HEK293 (cell line): ENCODE measurements around the gene DDX18.
A peak's percentile ranks its signal among the peaks of the same experiment; 100 is the strongest.

Experiments used
- CTCF ChIA-PET: fragments of 350-600 bp; formaldehyde crosslinking; extraction: SDS; loops from one replicate; lab custom pipeline; 2021; ENCODE audit warnings: antibody characterized with exemption; lab: Yijun Ruan, JAX
- POLR2A ChIA-PET: fragments of 300-600 bp; formaldehyde crosslinking; extraction: SDS; loops from one replicate; lab custom pipeline; 2020; ENCODE audit warnings: antibody characterized with exemption, inconsistent platforms; lab: Yijun Ruan, JAX
- H3K27ac ChIP-seq: fragments of 200-500 bp; sonication (Bioruptor generic); 2 replicates; pipeline ENCODE4 v1.5.1; 2014; ENCODE audit warnings: low read depth, low read length, control low read depth, inconsistent platforms; ENCODE audit errors: extremely low read depth
- H3K36me3 ChIP-seq, 2 experiments: fragments of 200-500 bp in 1 of 2; sonication (Bioruptor generic) in 1 of 2; 1 replicate in 1 of 2; 2 replicates in 1 of 2; pipeline ENCODE4 v1.5.1; 2014 to 2017; ENCODE audit warnings: inconsistent platforms in 2 of 2, low read length in 2 of 2; ENCODE audit not compliant: control insufficient read depth in 2 of 2, insufficient read depth in 1 of 2
- H3K4me1 ChIP-seq: fragments of 200-500 bp; sonication (Bioruptor generic); 2 replicates; pipeline ENCODE4 v1.5.1; 2014; ENCODE audit warnings: mild to moderate bottlenecking, low read length, inconsistent platforms; ENCODE audit not compliant: control insufficient read depth, insufficient read depth
- H3K4me3 ChIP-seq: 2 replicates; pipeline ENCODE4 v1.5.1; 2011; ENCODE audit warnings: low read depth, mild to moderate bottlenecking, control low read depth, low read length, moderate library complexity
- H3K9me3 ChIP-seq: fragments of 200-500 bp; sonication (Bioruptor generic); 2 replicates; pipeline ENCODE4 v1.5.1; 2014; ENCODE audit warnings: low read depth, low read length, inconsistent platforms; ENCODE audit not compliant: control insufficient read depth, insufficient read depth
- AEBP2 ChIP-seq: fragments of 450-650 bp; formaldehyde crosslinking; IDR thresholded peaks from 2 replicates; pipeline ENCODE4 v1.5.1; 2016; ENCODE audit warnings: missing biosample characterization, missing genetic modification characterization, borderline replicate concordance
- BCL11A ChIP-seq: fragments of 450-650 bp; formaldehyde crosslinking; IDR thresholded peaks from 2 replicates; pipeline ENCODE4 v1.5.1; 2016; ENCODE audit warnings: low read depth, missing biosample characterization, missing genetic modification characterization
- HOXC10 ChIP-seq: sonication (generic); formaldehyde crosslinking; IDR thresholded peaks from 2 replicates; pipeline ENCODE4 v1.8.1; 2023; ENCODE audit warnings: mild to moderate bottlenecking, missing genetic modification reagents
- PRDM10 ChIP-seq: fragments of 450-650 bp; formaldehyde crosslinking; IDR thresholded peaks from 2 replicates; pipeline ENCODE4 v1.5.1; 2016; ENCODE audit warnings: missing biosample characterization, missing genetic modification characterization
- WT1 ChIP-seq: fragments of 450-650 bp; formaldehyde crosslinking; IDR thresholded peaks from 2 replicates; pipeline ENCODE4 v1.5.1; 2016; ENCODE audit warnings: missing biosample characterization, missing genetic modification characterization
- ZBTB7A ChIP-seq: fragments of 450-650 bp; formaldehyde crosslinking; IDR thresholded peaks from 2 replicates; pipeline ENCODE4 v1.5.1; 2016; ENCODE audit warnings: low read depth, missing biosample characterization, missing genetic modification characterization
- ZFP37 ChIP-seq: fragments of 450-650 bp; formaldehyde crosslinking; IDR thresholded peaks from 2 replicates; pipeline ENCODE4 v1.5.1; 2016; ENCODE audit warnings: missing biosample characterization, missing genetic modification characterization
- ZNF114 ChIP-seq: fragments of 450-650 bp; formaldehyde crosslinking; IDR thresholded peaks from 2 replicates; pipeline ENCODE4 v1.5.0; 2017; ENCODE audit warnings: missing biosample characterization, missing genetic modification characterization
- ZNF138 ChIP-seq: fragments of 450-650 bp; formaldehyde crosslinking; IDR thresholded peaks from 2 replicates; pipeline ENCODE4 v1.5.1; 2016; ENCODE audit warnings: missing biosample characterization, missing genetic modification characterization, borderline replicate concordance
- ZNF146 ChIP-seq: fragments of 450-650 bp; formaldehyde crosslinking; IDR thresholded peaks from 2 replicates; pipeline ENCODE4 v1.5.1; 2016; ENCODE audit warnings: missing biosample characterization, missing genetic modification characterization
- ZNF155 ChIP-seq: fragments of 450-650 bp; formaldehyde crosslinking; IDR thresholded peaks from 2 replicates; pipeline ENCODE4 v1.5.1; 2016; ENCODE audit warnings: missing biosample characterization, missing genetic modification characterization
- ZNF19 ChIP-seq: fragments of 450-650 bp; formaldehyde crosslinking; IDR thresholded peaks from 2 replicates; pipeline ENCODE4; 2016; ENCODE audit warnings: missing biosample characterization, missing genetic modification characterization, low read depth
- ZNF324 ChIP-seq: fragments of 450-650 bp; formaldehyde crosslinking; IDR thresholded peaks from 2 replicates; pipeline ENCODE4 v1.5.1; 2016; ENCODE audit warnings: missing biosample characterization, missing genetic modification characterization
- ZNF423 ChIP-seq: fragments of 450-650 bp; formaldehyde crosslinking; IDR thresholded peaks from 2 replicates; pipeline ENCODE4 v1.5.1; 2016; ENCODE audit warnings: missing biosample characterization, missing genetic modification characterization
- ZNF488 ChIP-seq: fragments of 450-650 bp; formaldehyde crosslinking; IDR thresholded peaks from 2 replicates; pipeline ENCODE4 v1.5.1; 2016; ENCODE audit warnings: missing biosample characterization, missing genetic modification characterization
- ZNF621 ChIP-seq: fragments of 450-650 bp; formaldehyde crosslinking; IDR thresholded peaks from 2 replicates; pipeline ENCODE4 v1.5.1; 2017; ENCODE audit warnings: missing biosample characterization, missing genetic modification characterization
- ZNF623 ChIP-seq: fragments of 450-650 bp; formaldehyde crosslinking; IDR thresholded peaks from 2 replicates; pipeline ENCODE4 v1.5.1; 2016; ENCODE audit warnings: missing biosample characterization, missing genetic modification characterization
- ZNF664 ChIP-seq: fragments of 450-650 bp; formaldehyde crosslinking; IDR thresholded peaks from 2 replicates; pipeline ENCODE4 v1.5.1; 2016; ENCODE audit warnings: missing biosample characterization, missing genetic modification characterization
- ZNF768 ChIP-seq: fragments of 450-650 bp; formaldehyde crosslinking; IDR thresholded peaks from 2 replicates; pipeline ENCODE4 v1.5.1; 2018; ENCODE audit warnings: missing biosample characterization, mild to moderate bottlenecking, missing genetic modification characterization
- ZNF843 ChIP-seq: fragments of 450-650 bp; formaldehyde crosslinking; IDR thresholded peaks from 2 replicates; pipeline ENCODE4 v1.5.1; 2016; ENCODE audit warnings: missing biosample characterization, missing genetic modification characterization

The DDX18 gene

GRCh38 chr2:117815946-117816345 lies 1.5 kb downstream of the DDX18 start:
- peak overlapping the region; percentile 73 for H3K4me3 ChIP-seq
- peaks cover 4% of the 10 kb centered on the region; the same call in 1 of the 2 replicates for H3K4me1 ChIP-seq
- ChIA-PET CTCF (interaction anchor here (0.8 to 1.5 kb wide), 2 partner anchors 13 to 187 kb away, joined by 3 to 6 read pairs; no protein-coding TSS in a partner anchor), POLR2A (no interaction called here)
- no peak overlapping the region for H3K27ac ChIP-seq
- peaks cover 31 to 52% of the 10 kb centered on the region in 2 experiments for H3K36me3 ChIP-seq
- TF ChIP-seq ZFP37 (tag by site-specific recombination), result no peak
- TF ChIP-seq ZNF324, result no peak
- no peak for TF ChIP-seq ZNF19 (tag by site-specific recombination)
- TF ChIP-seq ZNF423 (tag by site-specific recombination), result no peak
- TF ChIP-seq ZNF155 (tag by site-specific recombination), result no peak
- TF ChIP-seq ZNF623, result no peak
- TF ChIP-seq ZNF621 (tag by site-specific recombination), result no peak
- no peaks in the 10 kb centered on the region for H3K9me3 ChIP-seq

GRCh38 chr2:117818921-117819320 lies 4.4 kb downstream of the DDX18 start:
- POLR2A ChIA-PET, result no interaction called here
- CTCF ChIA-PET, result interaction anchor here (0.7 kb wide), 1 partner anchor 247 kb away, joined by 4 read pairs; no protein-coding TSS in a partner anchor
- Histone ChIP-seq H3K4me3 (no peak overlapping the region), H3K4me1 (peaks cover 4% of the 10 kb centered on the region; the same call in 1 of the 2 replicates), H3K36me3 (peaks cover 60 to 82% of the 10 kb centered on the region in 2 experiments), H3K27ac (no peak overlapping the region), H3K9me3 (no peaks in the 10 kb centered on the region)
- TF ChIP-seq WT1 (no peak), ZNF664 (no peak), ZNF768 (no peak), PRDM10 (tag by site-specific recombination) (no peak), ZNF138 (tag by site-specific recombination) (no peak), ZNF114 (tag by site-specific recombination) (no peak), ZNF146 (tag by site-specific recombination) (no peak), ZNF843 (tag by site-specific recombination) (no peak)

GRCh38 chr2:117820444-117820843 lies 6.0 kb downstream of the DDX18 start:
- Histone ChIP-seq H3K36me3 (peaks cover 68 to 97% of the 10 kb centered on the region in 2 experiments), H3K4me1 (peaks cover 4% of the 10 kb centered on the region; the same call in 1 of the 2 replicates), H3K9me3 (no peaks in the 10 kb centered on the region), H3K4me3 (no peak overlapping the region), H3K27ac (no peak overlapping the region)
- ChIA-PET POLR2A (interaction anchor here (1.1 kb wide), 1 partner anchor 136 kb away, joined by 3 read pairs; no protein-coding TSS in a partner anchor), CTCF (no interaction called here)
- TF ChIP-seq BCL11A (tag by site-specific recombination), result no peak
- no peak for TF ChIP-seq ZBTB7A
- TF ChIP-seq ZNF488, result no peak
- TF ChIP-seq AEBP2 (tag by site-specific recombination), result no peak
- no peak for TF ChIP-seq HOXC10
